Fibroblast of gingiva (primary cell): ENCODE results near the gene HIKESHI.
A peak's percentile ranks its signal among the peaks of the same experiment; 100 is the strongest.
"Not testable (repeated sequence)": the region's sequence is repeated elsewhere in the genome, so short reads cannot be mapped to it uniquely, and the experiment has no call there.

Experiments used
- DNase-seq: peaks from one replicate; pipeline ENCODE4 v3.0.0-alpha.2; 2011; ENCODE audit warnings: low read depth

Gene HIKESHI

DNA sequence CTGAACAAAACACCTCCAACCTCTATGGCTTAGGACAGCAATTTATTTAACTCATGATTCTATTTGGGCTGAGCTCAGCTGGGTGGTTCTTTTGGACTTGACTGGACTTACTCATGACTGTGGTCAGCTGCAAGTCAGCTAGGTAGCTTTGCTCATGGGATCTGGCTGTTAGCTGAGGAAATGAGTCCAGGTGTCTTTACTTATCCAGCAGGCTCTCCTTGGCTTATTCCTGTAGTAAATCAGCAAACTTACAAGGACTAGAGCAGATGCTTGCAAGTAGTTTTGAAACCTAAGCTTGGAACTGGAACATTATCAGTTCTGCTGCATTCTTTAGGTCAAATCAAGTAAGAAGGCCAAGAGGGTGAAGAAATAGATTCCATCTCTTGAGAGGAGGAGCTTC is 8.0 kb upstream of the HIKESHI start:
- peak; percentile 37 for DNase-seq

DNA sequence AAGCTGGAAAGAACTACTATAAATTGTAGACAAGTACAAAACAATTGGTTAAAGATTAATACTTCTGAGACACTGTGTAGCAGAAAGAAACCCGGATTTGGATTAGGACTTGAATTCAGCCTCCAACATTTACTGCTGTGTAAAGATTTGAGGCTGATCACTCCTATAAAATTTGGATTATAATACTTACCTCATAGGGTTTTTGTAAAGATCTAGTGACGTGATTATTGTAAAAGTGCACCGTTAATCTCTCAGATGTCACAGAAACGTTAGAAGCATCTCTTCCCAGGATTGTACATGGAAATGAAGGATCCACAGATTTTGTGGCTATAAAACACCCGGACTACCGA is 323 bp upstream of the HIKESHI start:
- DNase-seq, result no peak

DNA sequence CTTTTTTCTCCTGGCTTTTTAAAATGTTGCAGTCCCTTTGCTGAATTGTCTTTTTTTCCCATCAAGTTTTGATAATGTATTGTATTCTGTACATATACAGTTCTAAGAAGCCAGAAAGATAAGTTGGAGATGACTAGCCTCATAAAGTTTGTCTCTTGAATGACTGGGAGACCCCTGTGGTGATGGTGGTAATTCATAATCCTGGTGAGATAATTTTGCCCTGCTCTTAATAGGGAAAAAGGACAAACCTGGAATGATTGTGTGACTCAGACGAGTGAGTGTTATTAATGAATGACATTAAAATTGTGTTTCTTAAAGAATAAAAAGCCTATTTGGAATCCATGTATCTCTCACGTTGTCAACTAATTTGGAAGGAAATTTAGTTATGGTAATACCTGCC is 1.2 kb downstream of the HIKESHI start:
- DNase-seq, result no peak

GRCh38 chr11:86308710-86309109 is 6.7 kb downstream of the HIKESHI start:
- DNase-seq, result not testable (repeated sequence)

GRCh38 chr11:86313793-86314192 is 11.8 kb downstream of the HIKESHI start:
- DNase-seq, result no peak

GRCh38 chr11:86314636-86315035 is 12.6 kb downstream of the HIKESHI start:
- DNase-seq, result no peak

- DNase-seq, result no peak
Measured at GRCh38 chr11:86335131-86335767, 33.2 kb downstream of the HIKESHI start.

GRCh38 chr11:86337227-86337626 is 35.2 kb downstream of the HIKESHI start:
- DNase-seq, result no peak

DNA sequence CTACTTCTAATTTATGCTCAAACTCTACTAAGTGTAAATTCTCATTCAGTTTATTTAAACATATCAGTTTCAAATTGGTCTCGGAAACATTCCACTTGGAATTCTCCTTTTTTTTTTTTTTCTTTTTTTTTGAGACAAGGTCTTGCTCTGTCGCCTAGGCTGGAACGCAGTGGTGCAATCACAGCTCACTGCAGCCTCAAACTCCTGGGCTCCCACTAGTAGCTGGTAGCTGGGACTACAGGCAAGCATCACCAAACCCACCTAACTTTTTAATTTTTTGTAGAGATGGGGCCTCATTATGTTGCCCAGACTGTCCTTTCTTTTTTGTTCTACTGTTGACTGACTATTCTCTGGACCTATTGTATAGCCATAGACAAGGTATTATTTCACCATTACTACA is 39.3 kb downstream of the HIKESHI start:
- peak; percentile 11 for DNase-seq

- DNase-seq, result no peak
Measured at GRCh38 chr11:86346513-86346912, 44.5 kb downstream of the HIKESHI start.

GRCh38 chr11:86355256-86355655 is 53.2 kb downstream of the HIKESHI start:
- no peak for DNase-seq

- not testable (repeated sequence) for DNase-seq
Measured at GRCh38 chr11:86357412-86357811, 55.4 kb downstream of the HIKESHI start.

DNA sequence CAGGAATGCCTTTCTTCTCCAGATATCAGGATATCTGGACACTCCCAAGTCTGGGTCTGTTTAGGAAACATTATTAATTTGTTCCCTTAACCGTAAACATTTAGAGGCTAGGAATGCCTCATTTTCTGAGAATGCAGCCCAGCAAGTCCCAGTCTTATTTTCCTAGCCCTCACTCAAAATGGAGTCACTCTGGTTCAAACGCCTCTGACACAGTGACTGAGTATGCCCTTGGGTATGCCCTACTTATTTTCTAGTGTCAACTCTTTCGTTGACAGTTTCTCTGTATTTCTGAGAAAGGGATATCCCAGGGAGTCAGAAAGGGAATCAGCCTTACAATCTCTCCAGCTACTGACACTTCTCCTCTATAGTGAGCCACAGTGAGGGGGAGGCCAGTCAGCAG is 56.7 kb downstream of the HIKESHI start:
- no peak for DNase-seq

DNA sequence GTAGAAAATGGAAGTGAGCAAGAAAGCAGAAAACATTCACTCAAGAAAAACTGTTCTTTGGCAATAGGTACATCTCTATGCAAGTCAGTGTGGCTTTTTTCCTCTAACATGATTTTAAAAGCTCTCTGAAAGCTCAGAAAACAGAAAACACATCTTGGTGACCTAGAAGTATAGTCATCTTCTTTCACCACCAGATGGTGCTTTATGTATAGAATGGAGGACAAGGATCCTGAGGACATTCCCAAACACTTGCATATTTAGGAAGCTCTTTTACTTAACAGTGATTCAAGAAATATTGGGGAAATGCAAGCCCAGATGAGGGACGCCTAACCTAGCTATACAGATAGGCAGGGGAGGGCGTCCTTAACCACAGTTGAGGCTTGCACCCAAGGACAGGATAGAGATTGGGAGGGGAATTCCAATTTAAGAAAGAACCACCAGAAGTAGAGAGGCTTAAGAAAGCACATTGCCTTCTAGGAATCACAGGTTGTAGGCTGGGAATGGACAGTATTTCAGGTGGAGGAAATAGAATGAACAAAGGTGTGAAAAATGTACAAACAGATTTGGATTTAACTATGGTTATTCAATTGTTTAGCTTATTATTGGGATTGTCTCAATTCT is 58.8 kb downstream of the HIKESHI start:
- peak; percentile 55 for DNase-seq

GRCh38 chr11:86363424-86363823 is 61.4 kb downstream of the HIKESHI start:
- DNase-seq, result no peak

- DNase-seq, result peak; percentile 60
Measured at GRCh38 chr11:86365546-86365945, 63.5 kb downstream of the HIKESHI start.

DNA sequence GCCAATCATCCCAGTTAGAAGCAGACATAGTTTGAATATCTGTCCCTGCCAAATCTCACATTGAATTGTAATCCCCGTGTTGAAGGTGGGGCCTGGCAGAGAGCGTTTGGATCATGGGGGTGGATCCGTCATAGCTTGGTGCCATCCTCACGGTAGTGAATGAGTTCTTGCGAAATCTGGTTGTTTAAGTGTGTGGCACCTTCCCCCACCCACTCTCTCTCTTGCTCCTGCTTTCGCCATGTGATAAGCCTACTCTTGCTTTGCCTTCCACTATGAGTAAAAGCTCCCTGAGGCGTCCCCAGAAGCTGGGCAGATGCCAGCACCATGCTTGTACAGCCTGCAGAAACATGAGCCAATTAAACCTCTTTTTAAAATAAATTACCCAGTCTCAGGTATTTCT is 67.6 kb downstream of the HIKESHI start:
- DNase-seq, result no peak

DNA sequence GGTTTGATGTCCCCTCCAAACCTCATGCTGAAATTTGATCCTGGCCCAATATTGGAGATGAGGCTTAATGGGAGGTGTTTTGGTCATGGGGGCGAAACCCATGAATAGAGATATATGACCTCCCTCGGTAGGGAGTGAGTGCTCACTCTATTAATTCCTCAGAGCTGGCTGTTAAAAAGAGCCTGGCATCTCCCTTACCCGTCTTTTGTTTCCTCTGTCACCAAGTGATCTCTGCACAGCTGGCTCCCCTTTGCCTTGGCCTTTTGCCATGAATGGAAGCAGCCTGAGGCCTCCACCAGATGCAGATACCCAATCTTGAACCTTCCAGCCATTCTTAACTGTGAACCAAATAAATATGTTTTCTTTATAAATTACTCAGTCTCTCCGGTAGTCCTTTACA is 68.1 kb downstream of the HIKESHI start:
- DNase-seq, result no peak

DNA sequence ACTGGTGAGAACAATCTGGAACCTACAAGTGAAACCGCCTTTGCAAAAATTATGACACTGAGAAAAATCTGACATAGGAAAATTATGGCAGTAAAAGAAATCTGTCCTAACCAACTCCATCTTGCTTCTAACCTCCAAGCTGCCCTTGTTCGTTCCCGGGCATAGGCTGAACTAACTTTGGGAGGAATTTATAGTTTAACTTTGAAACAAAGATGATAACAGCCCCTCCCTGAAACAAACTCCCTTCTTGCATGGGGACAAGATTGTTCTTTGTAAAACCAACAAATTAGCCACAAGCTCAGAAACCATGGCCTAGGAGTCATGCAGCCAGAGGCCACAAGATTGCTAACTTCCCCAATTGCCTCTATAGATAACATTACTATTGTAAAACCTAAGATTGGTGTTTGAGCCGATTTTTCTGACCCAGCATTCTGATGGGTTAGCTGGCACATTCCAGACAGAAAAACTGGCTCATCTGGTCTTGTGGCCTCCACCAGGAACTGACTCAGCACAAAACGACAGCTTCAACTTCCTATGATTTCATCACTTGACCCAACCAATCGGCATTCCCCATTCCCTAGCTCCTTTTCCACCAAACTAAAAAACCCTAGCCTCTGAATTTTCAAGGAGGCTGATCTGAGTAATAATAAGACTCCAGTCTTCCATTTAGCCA is 69.0 kb downstream of the HIKESHI start:
- peak; percentile 25 for DNase-seq

GRCh38 chr11:86372041-86372440 is 70.0 kb downstream of the HIKESHI start:
- no peak for DNase-seq

- no peak for DNase-seq
Measured at GRCh38 chr11:86372586-86372985, 70.5 kb downstream of the HIKESHI start.

DNA sequence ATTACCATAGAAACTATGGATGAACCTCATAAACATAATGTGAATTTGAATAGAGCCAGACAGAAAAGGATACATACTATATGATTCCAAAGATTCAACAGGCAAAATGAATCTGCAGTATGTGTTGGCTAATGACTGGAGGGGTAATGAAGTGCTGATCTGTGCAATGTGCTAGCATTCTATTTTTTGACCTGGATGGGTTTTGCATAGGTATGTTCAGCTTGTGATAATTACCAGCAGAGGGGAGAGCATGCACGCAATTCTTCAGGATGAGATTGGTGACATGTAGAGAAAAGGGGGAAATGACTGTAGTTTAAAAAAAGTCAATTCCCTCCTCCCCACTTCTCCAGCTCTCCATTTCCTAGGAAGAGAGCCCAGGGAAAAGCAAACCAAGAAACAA is 72.0 kb downstream of the HIKESHI start:
- no peak for DNase-seq

- DNase-seq, result no peak
Measured at GRCh38 chr11:86374586-86374985, 72.5 kb downstream of the HIKESHI start, which contains the start of gene CCDC81. CCDC81 (plus strand) TSS chr11:86374887; CDS start chr11:86375164, 277 bp downstream.

DNA sequence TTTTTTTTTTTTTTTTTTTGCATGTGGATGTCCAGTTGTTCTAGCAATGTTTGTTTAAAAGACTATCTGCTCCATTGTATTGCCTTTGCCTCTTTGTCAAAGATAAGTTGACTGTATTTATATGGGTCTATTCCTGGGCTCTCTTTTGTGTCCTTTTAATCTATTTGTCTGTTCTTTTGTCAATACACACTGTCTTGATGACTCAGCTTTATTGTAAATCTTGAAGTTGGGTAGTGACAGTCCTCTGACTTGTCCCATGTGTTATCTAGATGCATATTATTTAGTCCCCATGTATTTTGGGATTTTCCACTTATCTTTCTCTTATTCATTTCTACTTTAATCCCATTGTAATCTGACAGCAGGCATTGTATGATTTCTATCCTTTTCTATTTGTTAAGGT is 75.9 kb downstream of the HIKESHI start:
- no peak for DNase-seq
